Transverse colon (tissue), 4 donors: ENCODE measurements around the gene PPRC1. TPM values are rescaled to one million over a fixed set of nuclear protein-coding genes. Genes with fewer than 3 reads are reported as not detected.

Experiments
- DNase-seq: peaks from one replicate; pipeline ENCODE4 v3.0.0-alpha.2; 2019
- H3K27ac ChIP-seq, 4 donors: fragments of 200-600 bp; sonication (generic); 2 replicates each; pipeline ENCODE4 v1.5.1; 2016 to 2018; ENCODE audit warnings: inconsistent platforms in 4 of 4
- H3K27me3 ChIP-seq: fragments of 200-600 bp; sonication (generic); 2 replicates; pipeline ENCODE4 v1.5.1; 2017; ENCODE audit warnings: inconsistent platforms
- H3K36me3 ChIP-seq, 4 donors: fragments of 200-600 bp; sonication (generic); 2 replicates each; pipeline ENCODE4 v1.5.1; 2017 to 2019; ENCODE audit warnings: inconsistent platforms in 4 of 4
- H3K4me1 ChIP-seq, 4 donors: fragments of 200-600 bp; sonication (generic); 2 replicates each; pipeline ENCODE4 v1.5.1; 2017 to 2020; ENCODE audit warnings: inconsistent platforms in 4 of 4
- H3K4me3 ChIP-seq, 4 donors: fragments of 200-600 bp; sonication (generic); 1 replicate in 1 of 4; 2 replicates in 3 of 4; pipeline versions ENCODE4 v1.5.1 to v1.6.1; 2017 to 2019; ENCODE audit warnings: inconsistent platforms in 4 of 4
- H3K9me3 ChIP-seq, 2 donors: fragments of 200-600 bp; sonication (generic); 2 replicates each; pipeline ENCODE4 v1.5.1; 2017 to 2019; ENCODE audit warnings: inconsistent platforms in 2 of 2
- CTCF ChIP-seq, 5 experiments: fragments of 200-600 bp in 3 of 5; fragments of 450-650 bp in 2 of 5; sonication (generic) in 3 of 5; IDR thresholded peaks; 1 replicate in 2 of 5; 2 replicates in 3 of 5; pipeline ENCODE4 v1.5.1; 2016 to 2017; ENCODE audit warnings: antibody characterized with exemption in 5 of 5, inconsistent platforms in 3 of 5, mild to moderate bottlenecking in 2 of 5, moderate library complexity in 1 of 5
- EP300 ChIP-seq: sonication (generic); formaldehyde crosslinking; IDR thresholded peaks from one replicate; pipeline ENCODE4 v1.6.1; 2017; ENCODE audit warnings: antibody characterized with exemption, low read depth
- POLR2A ChIP-seq: fragments of 450-650 bp; IDR thresholded peaks from one replicate; pipeline ENCODE4 v1.6.1; 2016; ENCODE audit warnings: antibody characterized with exemption, mild to moderate bottlenecking, moderate library complexity
- POLR2AphosphoS5 ChIP-seq, 3 donors: sonication (generic); formaldehyde crosslinking; IDR thresholded peaks; one replicate each; pipeline ENCODE4 v1.6.1; 2016; ENCODE audit warnings: antibody characterized with exemption in 3 of 3
- WGBS, 2 donors: methylation state at CpG; one replicate each; pipeline ENCODE4 v1.1.5; 2018; ENCODE audit warnings: low coverage in 1 of 2; 5-methylcytosine and 5-hydroxymethylcytosine counted together
- in situ Hi-C, 4 donors: fragments of 200-750 bp; cut with MboI; loops; one replicate each; pipeline versions ENCODE4 v1.15.0 to v1.15.1; 2017; ENCODE audit warnings: low sequenced_read_pairs in 3 of 4, low pct_ligation_motif_present in 1 of 4, low pct_unique_long_range_greater_than_20kb in 1 of 4
- intact Hi-C: fragments of 100-400 bp; cut with DNase I; formaldehyde crosslinking; loops from one replicate; pipeline ENCODE4 v1.15.1; 2023; ENCODE audit warnings: low total_unique reads
- total RNA-seq, 4 donors: library from RNA; depleted of rRNA; stranded (reverse); fragments of >200 nt; gene quantifications; one replicate each; pipeline ENCODE4 v1.1.0, GENCODE V29; 2016

Gene PPRC1
- total RNA-seq, 4 donors from 2014 or later, result 7.5 to 62.7 (median 13.7) TPM

- 0 to 2% methylated on average over 2 to 3 of the region's 3 CpGs for WGBS, 2 donors
- peak overlapping the region in 1 of 4 donors; percentile 87 for H3K4me3 ChIP-seq
Observed at GRCh38 chr10:102115775-102116174, 17.1 kb upstream of the PPRC1 start.

GRCh38 chr10:102116656-102117055, 16.2 kb upstream of the PPRC1 start:
- no peak for DNase-seq
- H3K4me1 ChIP-seq, result peaks cover 44 to 74% (median 68%) of the 10 kb centered on the region in 4 donors

More at GRCh38 chr10:102115775-102116174, 17.1 kb upstream of the PPRC1 start:
- no peaks in the 10 kb centered on the region for H3K9me3 ChIP-seq
- no peaks in the 10 kb centered on the region for H3K27me3 ChIP-seq
- TF ChIP-seq POLR2A (no peak), POLR2AphosphoS5 (IDR thresholded peaks at IDR 0.05) (no peak), EP300 (no peak), CTCF (IDR thresholded peaks at IDR 0.05) (no peak)
- intact Hi-C loops (no loop called here), in situ Hi-C loops (no loop called here)
- peaks cover 0 to 6% (median 0%) of the 10 kb centered on the region in 4 donors for H3K36me3 ChIP-seq
- H3K4me1 ChIP-seq, result peaks cover 44 to 70% (median 64%) of the 10 kb centered on the region in 4 donors
- peak overlapping the region; percentile 93 to 99 (median 97) for H3K27ac ChIP-seq
- no peak for DNase-seq

GRCh38 chr10:102117391-102118159, 15.3 kb upstream of the PPRC1 start:
- DNase-seq, result peak; percentile 81
- H3K4me1 ChIP-seq, result peaks cover 43 to 74% (median 68%) of the 10 kb centered on the region in 4 donors
- no peaks in the 10 kb centered on the region for H3K9me3 ChIP-seq
- H3K4me3 ChIP-seq, result peak overlapping the region; percentile 0 to 74 (median 3)
- no peaks in the 10 kb centered on the region for H3K36me3 ChIP-seq
- WGBS, 2 donors, result 14 to 33% methylated on average over 3 to 12 of the region's 12 CpGs
- peak overlapping the region; percentile 93 to 99 (median 97) for H3K27ac ChIP-seq
- intact Hi-C loops, result no loop called here
- no peaks in the 10 kb centered on the region for H3K27me3 ChIP-seq
- in situ Hi-C loops, result no loop called here
- TF ChIP-seq POLR2A, result no peak
- peak in 2 of 3 donors; percentile 15 to 22 for TF ChIP-seq POLR2AphosphoS5 (IDR thresholded peaks at IDR 0.05)
- TF ChIP-seq EP300, result no peak
- TF ChIP-seq CTCF (IDR thresholded peaks at IDR 0.05), result peak in 1 of 5 experiments; percentile 10

More at GRCh38 chr10:102116656-102117055, 16.2 kb upstream of the PPRC1 start:
- Histone ChIP-seq H3K27me3 (no peaks in the 10 kb centered on the region), H3K27ac (peak overlapping the region; percentile 93 to 99 (median 97)), H3K4me3 (peak overlapping the region in 1 of 4 donors; percentile 74), H3K9me3 (no peaks in the 10 kb centered on the region), H3K36me3 (no peaks in the 10 kb centered on the region)
- TF ChIP-seq CTCF (IDR thresholded peaks at IDR 0.05), result no peak
- intact Hi-C loops, result no loop called here
- WGBS, 2 donors, result 75 to 100% methylated on average over 1 of the region's 1 CpG
- in situ Hi-C loops, result no loop called here

GRCh38 chr10:102118867-102119266, 14.0 kb upstream of the PPRC1 start:
- in situ Hi-C loops (no loop called here), intact Hi-C loops (no loop called here)
- H3K4me1 ChIP-seq, result peaks cover 32 to 61% (median 56%) of the 10 kb centered on the region in 4 donors
- H3K27me3 ChIP-seq, result no peaks in the 10 kb centered on the region
- WGBS, 2 donors, result 3% methylated on average over 6 of the region's 6 CpGs; no CpG with 5 or more reads in 1 of the 2 donors
- peak overlapping the region; percentile 93 to 99 (median 97) for H3K27ac ChIP-seq
- DNase-seq, result peak; percentile 57
- H3K9me3 ChIP-seq, result no peaks in the 10 kb centered on the region
- no peak for TF ChIP-seq POLR2AphosphoS5 (IDR thresholded peaks at IDR 0.05)
- TF ChIP-seq EP300, result no peak
- TF ChIP-seq POLR2A, result no peak
- no peak for TF ChIP-seq CTCF (IDR thresholded peaks at IDR 0.05)
- H3K36me3 ChIP-seq, result no peaks in the 10 kb centered on the region
- peak overlapping the region; percentile 74 to 96 (median 78) for H3K4me3 ChIP-seq
